Gastrocnemius medialis (tissue), 4 donors: Measurements from ENCODE around the gene WIF1. TPM values are rescaled to one million over a fixed set of nuclear protein-coding genes. Genes with fewer than 3 reads are reported as not detected.

Experiments used
- ATAC-seq, 2 donors: fragments of 150-250 bp; one replicate each; pipeline ENCODE4 v1.9.1; 2016
- DNase-seq, 2 donors: peaks; one replicate each; pipeline ENCODE4 v3.0.0-alpha.2; 2019
- H3K27ac ChIP-seq, 4 donors: fragments of 200-600 bp; sonication (generic); 1 replicate in 1 of 4; 2 replicates in 3 of 4; pipeline ENCODE4 v1.5.1; 2016 to 2018; ENCODE audit warnings: mild to moderate bottlenecking in 2 of 4, moderate library complexity in 1 of 4
- H3K27me3 ChIP-seq, 3 donors: fragments of 200-600 bp; sonication (generic) in 2 of 3; 1 replicate in 1 of 3; 2 replicates in 2 of 3; pipeline versions ENCODE4 v1.5.1 to v1.6.0; 2016 to 2019; ENCODE audit warnings: mild to moderate bottlenecking in 1 of 3, moderate library complexity in 1 of 3
- H3K36me3 ChIP-seq, 2 donors: fragments of 200-600 bp; sonication (generic) in 1 of 2; one replicate each; pipeline ENCODE4 v1.5.1; 2017 to 2018
- H3K4me1 ChIP-seq, 2 donors: fragments of 200-600 bp; sonication (generic) in 1 of 2; one replicate each; pipeline ENCODE4 v1.5.1; 2016 to 2017; ENCODE audit warnings: mild to moderate bottlenecking in 2 of 2
- H3K4me3 ChIP-seq, 4 donors: fragments of 200-600 bp; sonication (generic) in 3 of 4; 1 replicate in 1 of 4; 2 replicates in 3 of 4; pipeline ENCODE4 v1.5.1; 2016 to 2019; ENCODE audit warnings: mild to moderate bottlenecking in 2 of 4
- H3K9me3 ChIP-seq, 3 donors: fragments of 200-600 bp; sonication (generic) in 2 of 3; 1 replicate in 1 of 3; 2 replicates in 2 of 3; pipeline ENCODE4 v1.5.1; 2016 to 2019
- CTCF ChIP-seq, 5 experiments: fragments of 450-650 bp in 3 of 5; fragments of 200-600 bp in 2 of 5; sonication (generic) in 2 of 5; IDR thresholded peaks in 4 of 5; conservative IDR thresholded peaks in 1 of 5; 1 replicate in 4 of 5; 2 replicates in 1 of 5; pipeline ENCODE4 v1.5.1; 2016 to 2019; ENCODE audit warnings: antibody characterized with exemption in 5 of 5, mild to moderate bottlenecking in 3 of 5, moderate library complexity in 3 of 5
- POLR2A ChIP-seq, 2 donors: fragments of 450-650 bp; IDR thresholded peaks; one replicate each; pipeline ENCODE4 v1.6.1; 2017; ENCODE audit warnings: antibody characterized with exemption in 2 of 2, mild to moderate bottlenecking in 2 of 2, moderate library complexity in 2 of 2
- in situ Hi-C, 4 donors: fragments of 200-750 bp; cut with MboI; loops; one replicate each; pipeline versions ENCODE4 v1.15.0 to v1.8.0; 2017; ENCODE audit warnings: low sequenced_read_pairs in 4 of 4
- intact Hi-C: fragments of 100-400 bp; cut with DNase I; formaldehyde crosslinking; loops from one replicate; pipeline ENCODE4 v1.15.1; 2023; ENCODE audit warnings: low total_unique reads
- total RNA-seq, 4 donors: library from RNA; depleted of rRNA; stranded (reverse); fragments of >200 nt; gene quantifications; one replicate each; pipeline versions ENCODE4 v1.1.0 to v1.2.3, GENCODE V29; 2016

WIF1 gene
- total RNA-seq, 4 donors from 2014 or later, result not detected

GRCh38 chr12:65122703-65123102, 1.6 kb upstream of the WIF1 start:
- in situ Hi-C loops, result loop anchor here in 2 of 4 donors (25.0 kb wide), 1 partner anchor 235 kb away; no protein-coding TSS in a partner anchor
- no peak for ATAC-seq
- DNase-seq, result no peak

DNA sequence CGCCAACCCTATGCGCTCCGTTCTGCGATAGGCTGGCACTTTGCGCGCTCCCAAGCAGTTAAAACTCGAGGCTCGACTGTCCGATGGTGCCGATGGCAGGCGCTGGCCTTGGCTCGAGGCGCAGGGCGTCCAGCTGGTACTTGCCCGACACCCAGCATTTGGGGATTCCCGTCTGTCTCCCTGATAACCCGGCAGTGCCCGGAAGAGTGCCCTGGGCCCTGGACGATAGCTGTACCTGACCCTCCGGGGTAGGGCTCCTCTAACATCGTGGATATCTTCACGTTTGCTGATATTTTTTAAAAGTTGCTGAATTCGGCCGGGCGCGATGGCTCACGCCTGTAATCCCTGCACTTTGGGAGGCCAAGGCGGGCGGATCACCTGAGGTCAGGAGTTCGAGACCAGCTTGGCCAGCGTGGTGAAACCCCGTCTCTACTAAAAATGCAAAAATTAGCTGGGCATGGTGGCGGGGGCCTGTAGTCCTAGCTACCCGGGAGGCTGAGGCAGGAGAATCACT, 908 bp upstream of the WIF1 start:
- no peaks in the 10 kb centered on the region for H3K36me3 ChIP-seq
- H3K27me3 ChIP-seq, result peaks cover 57 to 63% (median 62%) of the 10 kb centered on the region in 3 donors
- TF ChIP-seq POLR2A (IDR thresholded peaks at IDR 0.05), result no peak
- no peak for TF ChIP-seq CTCF (IDR thresholded peaks at IDR 0.05 in 4 of 5, conservative IDR thresholded peaks at IDR 0.05 in 1 of 5)
- ATAC-seq (no peak), DNase-seq (no peak)
- H3K4me1 ChIP-seq, result peaks cover 0 to 3% of the 10 kb centered on the region in 2 donors
- intact Hi-C loops, result loop anchor here (5.0 kb wide), 1 partner anchor 230 kb away; no protein-coding TSS in a partner anchor
- in situ Hi-C loops, result loop anchor here in 2 of 4 donors (25.0 kb wide), 1 partner anchor 235 kb away; no protein-coding TSS in a partner anchor
- H3K9me3 ChIP-seq, result no peaks in the 10 kb centered on the region
- H3K4me3 ChIP-seq, result no peak overlapping the region
- H3K27ac ChIP-seq, result no peak overlapping the region

More at GRCh38 chr12:65122703-65123102, 1.6 kb upstream of the WIF1 start:
- H3K27ac ChIP-seq, result no peak overlapping the region
- peaks cover 53 to 56% (median 55%) of the 10 kb centered on the region in 3 donors for H3K27me3 ChIP-seq
- peaks cover 0 to 3% of the 10 kb centered on the region in 2 donors for H3K4me1 ChIP-seq
- no peak for TF ChIP-seq CTCF (IDR thresholded peaks at IDR 0.05 in 4 of 5, conservative IDR thresholded peaks at IDR 0.05 in 1 of 5)
- no peak for TF ChIP-seq POLR2A (IDR thresholded peaks at IDR 0.05)
- no peak overlapping the region for H3K4me3 ChIP-seq
- no peaks in the 10 kb centered on the region for H3K9me3 ChIP-seq
- intact Hi-C loops, result loop anchor here (5.0 kb wide), 1 partner anchor 230 kb away; no protein-coding TSS in a partner anchor
- no peaks in the 10 kb centered on the region for H3K36me3 ChIP-seq

DNA sequence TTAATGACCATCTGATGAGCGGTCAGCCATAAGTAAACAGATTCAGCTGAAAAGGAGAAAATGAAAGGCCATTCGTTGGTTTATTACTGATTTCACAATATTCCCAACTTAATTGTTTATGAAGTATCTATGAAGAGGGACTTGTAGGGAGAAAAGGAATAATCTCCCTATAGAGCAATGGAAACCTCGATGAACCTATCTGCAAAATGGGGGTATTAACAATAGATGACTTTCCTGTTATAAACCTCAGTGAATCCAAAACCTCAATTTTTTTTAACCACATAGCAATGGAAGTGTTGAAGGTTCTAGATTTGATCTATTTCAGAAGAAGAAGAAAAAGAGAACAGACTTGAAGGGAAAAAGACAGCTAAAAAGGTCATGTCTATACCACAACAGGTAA, 2.0 kb downstream of the WIF1 start:
- Histone ChIP-seq H3K4me1 (peaks cover 0 to 3% of the 10 kb centered on the region in 2 donors), H3K36me3 (no peaks in the 10 kb centered on the region), H3K4me3 (no peak overlapping the region), H3K27me3 (peaks cover 50 to 66% (median 55%) of the 10 kb centered on the region in 3 donors), H3K9me3 (no peaks in the 10 kb centered on the region), H3K27ac (no peak overlapping the region)
- intact Hi-C loops, result no loop called here
- no peak for TF ChIP-seq POLR2A (IDR thresholded peaks at IDR 0.05)
- TF ChIP-seq CTCF (IDR thresholded peaks at IDR 0.05 in 4 of 5, conservative IDR thresholded peaks at IDR 0.05 in 1 of 5), result no peak
- ATAC-seq (no peak), DNase-seq (no peak)
- in situ Hi-C loops, result loop anchor here in 2 of 4 donors (25.0 kb wide), 1 partner anchor 232 kb away; no protein-coding TSS in a partner anchor

- peaks cover 10 to 20% (median 15%) of the 10 kb centered on the region in 3 donors for H3K27me3 ChIP-seq
- no peaks in the 10 kb centered on the region for H3K4me1 ChIP-seq
- H3K9me3 ChIP-seq, result no peaks in the 10 kb centered on the region
- ATAC-seq (no peak), DNase-seq (no peak)
- no peak overlapping the region for H3K4me3 ChIP-seq
- no peaks in the 10 kb centered on the region for H3K36me3 ChIP-seq
- in situ Hi-C loops, result loop anchor here in 2 of 4 donors (25.0 kb wide), 1 partner anchor 226 kb away; no protein-coding TSS in a partner anchor
- intact Hi-C loops, result no loop called here
- no peak for TF ChIP-seq POLR2A (IDR thresholded peaks at IDR 0.05)
- no peak for TF ChIP-seq CTCF (IDR thresholded peaks at IDR 0.05 in 4 of 5, conservative IDR thresholded peaks at IDR 0.05 in 1 of 5)
- no peak overlapping the region for H3K27ac ChIP-seq
These were observed 7.5 kb downstream of the WIF1 start for GRCh38 chr12:65113621-65114035.
